Measurements from ENCODE around the gene CCDC178.

The CCDC178 gene

GRCh38 chr18:33014060-33014796 lies 426.3 kb downstream of the CCDC178 start:
- Histone ChIP-seq H4K91ac (ENCODE audit: low read depth, low read length) (no peak overlapping the region), H2BK5ac (ENCODE audit: low read depth, low read length, poor library complexity) (no peak overlapping the region), H3K79me2 (ENCODE audit: control insufficient read depth, insufficient read depth, low read length, poor library complexity) (no peaks in the 10 kb centered on the region), H2BK12ac (ENCODE audit: low read length) (no peak overlapping the region), H3K4me3 (ENCODE audit: low read depth, low read length) (no peak overlapping the region), H3K27ac (ENCODE audit: low read depth, low read length) (no peak overlapping the region), H3K4ac (ENCODE audit: low read depth, low read length) (no peak overlapping the region), H2AFZ (ENCODE audit: insufficient read depth, low read length, poor library complexity) (no peak overlapping the region), H2BK120ac (ENCODE audit: insufficient read depth, low read length, poor library complexity) (no peak overlapping the region), H3K14ac (ENCODE audit: low read length) (no peak overlapping the region), H3K79me1 (ENCODE audit: low read length) (no peaks in the 10 kb centered on the region), H3K36me3 (ENCODE audit: control insufficient read depth in 1 of 2, insufficient read depth in 2 of 2, low read length in 2 of 2) (no peaks in the 10 kb centered on the region), H3K9me3 (ENCODE audit: insufficient read depth, low read depth, low read length) (no peaks in the 10 kb centered on the region), H2AK5ac (ENCODE audit: low read length) (no peak overlapping the region), H3K23ac (ENCODE audit: low read length) (no peak overlapping the region), H3K4me1 (ENCODE audit: control insufficient read depth in 1 of 2, insufficient read depth in 2 of 2, low read length in 2 of 2) (no peaks in the 10 kb centered on the region), H4K12ac (ENCODE audit: low read depth, low read length) (no peak overlapping the region), H3K9ac (ENCODE audit: low read length) (no peak overlapping the region), H3K18ac (ENCODE audit: low read length) (no peak overlapping the region), H4K8ac (ENCODE audit: low read depth, low read length) (no peak overlapping the region), H3K4me2 (ENCODE audit: low read length) (no peak overlapping the region), H3K27me3 (ENCODE audit: insufficient read depth, low read length) (no peaks in the 10 kb centered on the region)
- no CpG with 5 or more reads among the region's 5 CpGs for WGBS (ENCODE audit: extremely low coverage, insufficient coverage, insufficient read length)
- DNase-seq: no peak

GRCh38 chr18:33010149-33010548 lies 430.4 kb downstream of the CCDC178 start:
- Histone ChIP-seq H3K79me1 (ENCODE audit: low read length) (no peaks in the 10 kb centered on the region), H3K36me3 (ENCODE audit: control insufficient read depth in 1 of 2, insufficient read depth in 2 of 2, low read length in 2 of 2) (no peaks in the 10 kb centered on the region), H2BK12ac (ENCODE audit: low read length) (no peak overlapping the region), H3K27ac (ENCODE audit: low read depth, low read length) (no peak overlapping the region), H3K18ac (ENCODE audit: low read length) (no peak overlapping the region), H4K91ac (ENCODE audit: low read depth, low read length) (no peak overlapping the region), H3K27me3 (ENCODE audit: insufficient read depth, low read length) (no peaks in the 10 kb centered on the region), H3K4ac (ENCODE audit: low read depth, low read length) (no peak overlapping the region), H3K14ac (ENCODE audit: low read length) (no peak overlapping the region), H3K4me2 (ENCODE audit: low read length) (no peak overlapping the region), H3K4me3 (ENCODE audit: low read depth, low read length) (no peak overlapping the region), H2BK120ac (ENCODE audit: insufficient read depth, low read length, poor library complexity) (no peak overlapping the region), H3K79me2 (ENCODE audit: control insufficient read depth, insufficient read depth, low read length, poor library complexity) (no peaks in the 10 kb centered on the region), H2AFZ (ENCODE audit: insufficient read depth, low read length, poor library complexity) (no peak overlapping the region), H3K23ac (ENCODE audit: low read length) (no peak overlapping the region), H4K12ac (ENCODE audit: low read depth, low read length) (no peak overlapping the region), H4K8ac (ENCODE audit: low read depth, low read length) (no peak overlapping the region), H2AK5ac (ENCODE audit: low read length) (no peak overlapping the region), H2BK5ac (ENCODE audit: low read depth, low read length, poor library complexity) (no peak overlapping the region), H3K4me1 (ENCODE audit: control insufficient read depth in 1 of 2, insufficient read depth in 2 of 2, low read length in 2 of 2) (no peaks in the 10 kb centered on the region), H3K9me3 (ENCODE audit: insufficient read depth, low read depth, low read length) (no peaks in the 10 kb centered on the region), H3K9ac (ENCODE audit: low read length) (no peak overlapping the region)
- DNase-seq: no peak
- WGBS (ENCODE audit: extremely low coverage, insufficient coverage, insufficient read length): no CpG with 5 or more reads among the region's 2 CpGs

- Histone ChIP-seq H3K9me3 (ENCODE audit: insufficient read depth, low read depth, low read length) (peaks cover 2% of the 10 kb centered on the region), H3K4me3 (ENCODE audit: low read depth, low read length) (no peak overlapping the region), H3K27ac (ENCODE audit: low read depth, low read length) (no peak overlapping the region), H3K79me2 (ENCODE audit: control insufficient read depth, insufficient read depth, low read length, poor library complexity) (no peaks in the 10 kb centered on the region), H2AFZ (ENCODE audit: insufficient read depth, low read length, poor library complexity) (no peak overlapping the region), H3K36me3 (ENCODE audit: control insufficient read depth in 1 of 2, insufficient read depth in 2 of 2, low read length in 2 of 2) (no peaks in the 10 kb centered on the region), H3K4me1 (ENCODE audit: control insufficient read depth in 1 of 2, insufficient read depth in 2 of 2, low read length in 2 of 2) (no peaks in the 10 kb centered on the region), H3K14ac (ENCODE audit: low read length) (no peak overlapping the region), H3K4me2 (ENCODE audit: low read length) (no peak overlapping the region), H3K27me3 (ENCODE audit: insufficient read depth, low read length) (no peaks in the 10 kb centered on the region), H2BK5ac (ENCODE audit: low read depth, low read length, poor library complexity) (no peak overlapping the region), H4K12ac (ENCODE audit: low read depth, low read length) (no peak overlapping the region), H3K23ac (ENCODE audit: low read length) (no peak overlapping the region), H3K79me1 (ENCODE audit: low read length) (no peaks in the 10 kb centered on the region), H2BK120ac (ENCODE audit: insufficient read depth, low read length, poor library complexity) (no peak overlapping the region), H4K91ac (ENCODE audit: low read depth, low read length) (no peak overlapping the region), H2AK5ac (ENCODE audit: low read length) (no peak overlapping the region), H3K4ac (ENCODE audit: low read depth, low read length) (no peak overlapping the region), H2BK12ac (ENCODE audit: low read length) (no peak overlapping the region), H3K9ac (ENCODE audit: low read length) (no peak overlapping the region), H3K18ac (ENCODE audit: low read length) (no peak overlapping the region), H4K8ac (ENCODE audit: low read depth, low read length) (no peak overlapping the region)
- WGBS (ENCODE audit: extremely low coverage, insufficient coverage, insufficient read length): no CpG with 5 or more reads among the region's 1 CpG
- no peak for DNase-seq
Observed at GRCh38 chr18:32998921-32999320, 441.6 kb downstream of the CCDC178 start.

- Histone ChIP-seq H3K18ac (ENCODE audit: low read length) (no peak overlapping the region), H3K79me2 (ENCODE audit: control insufficient read depth, insufficient read depth, low read length, poor library complexity) (no peaks in the 10 kb centered on the region)
Observed at GRCh38 chr18:32998285-32998684, 442.2 kb downstream of the CCDC178 start.

More at GRCh38 chr18:32998285-32998684, 442.2 kb downstream of the CCDC178 start:
- H3K9ac ChIP-seq (ENCODE audit: low read length): no peak overlapping the region
- H3K36me3 ChIP-seq (ENCODE audit: control insufficient read depth in 1 of 2, insufficient read depth in 2 of 2, low read length in 2 of 2): no peaks in the 10 kb centered on the region
- no peak overlapping the region for H2BK120ac ChIP-seq (ENCODE audit: insufficient read depth, low read length, poor library complexity)
- no peaks in the 10 kb centered on the region for H3K79me1 ChIP-seq (ENCODE audit: low read length)
- no peak overlapping the region for H3K4ac ChIP-seq (ENCODE audit: low read depth, low read length)
- H4K8ac ChIP-seq (ENCODE audit: low read depth, low read length): no peak overlapping the region
- no peak overlapping the region for H2BK12ac ChIP-seq (ENCODE audit: low read length)
- H3K27me3 ChIP-seq (ENCODE audit: insufficient read depth, low read length): no peaks in the 10 kb centered on the region
- H4K12ac ChIP-seq (ENCODE audit: low read depth, low read length): no peak overlapping the region
- WGBS (ENCODE audit: extremely low coverage, insufficient coverage, insufficient read length): no CpG with 5 or more reads among the region's 3 CpGs
- no peak overlapping the region for H2BK5ac ChIP-seq (ENCODE audit: low read depth, low read length, poor library complexity)
- no peak overlapping the region for H2AK5ac ChIP-seq (ENCODE audit: low read length)
- H3K9me3 ChIP-seq (ENCODE audit: insufficient read depth, low read depth, low read length): peaks cover 2% of the 10 kb centered on the region
- no peak overlapping the region for H3K27ac ChIP-seq (ENCODE audit: low read depth, low read length)
- no peak overlapping the region for H3K4me2 ChIP-seq (ENCODE audit: low read length)
- no peak overlapping the region for H2AFZ ChIP-seq (ENCODE audit: insufficient read depth, low read length, poor library complexity)
- H3K4me1 ChIP-seq (ENCODE audit: control insufficient read depth in 1 of 2, insufficient read depth in 2 of 2, low read length in 2 of 2): no peaks in the 10 kb centered on the region
- H3K4me3 ChIP-seq (ENCODE audit: low read depth, low read length): no peak overlapping the region
- no peak overlapping the region for H4K91ac ChIP-seq (ENCODE audit: low read depth, low read length)
- H3K14ac ChIP-seq (ENCODE audit: low read length): no peak overlapping the region
- no peak for DNase-seq
- H3K23ac ChIP-seq (ENCODE audit: low read length): no peak overlapping the region
